Fibroblast of villous mesenchyme (primary cell): ENCODE data around the gene NQO2. TPM values are rescaled to one million over a fixed set of nuclear protein-coding genes. Genes with fewer than 3 reads are reported as not detected.
"Not testable (repeated sequence)": the region's sequence is repeated elsewhere in the genome, so short reads cannot be mapped to it uniquely, and the experiment has no call there.

Experiments used
- DNase-seq: peaks from one replicate; pipeline ENCODE4 v3.0.0-alpha.2; 2010; ENCODE audit warnings: low read depth
- H3K4me3 ChIP-seq: 2 replicates; pipeline ENCODE4 v1.5.1; 2011; ENCODE audit warnings: low read depth, mild to moderate bottlenecking, low read length
- total RNA-seq: library from RNA; depleted of rRNA; stranded (reverse); fragments of >200 nt; gene quantifications from 2 replicates; pipeline ENCODE4 v1.2.3, GENCODE V29; 2012
- TF ChIP-seq, protein P1 (sequence below): IDR thresholded peaks from 2 replicates; pipeline ENCODE4 v1.5.1; 2012; ENCODE audit warnings: low read depth, mild to moderate bottlenecking, low read length; ENCODE audit not compliant: insufficient read depth

The NQO2 gene
- total RNA-seq, 1 donor = 12.1 TPM

- TF ChIP-seq, protein P1, sequence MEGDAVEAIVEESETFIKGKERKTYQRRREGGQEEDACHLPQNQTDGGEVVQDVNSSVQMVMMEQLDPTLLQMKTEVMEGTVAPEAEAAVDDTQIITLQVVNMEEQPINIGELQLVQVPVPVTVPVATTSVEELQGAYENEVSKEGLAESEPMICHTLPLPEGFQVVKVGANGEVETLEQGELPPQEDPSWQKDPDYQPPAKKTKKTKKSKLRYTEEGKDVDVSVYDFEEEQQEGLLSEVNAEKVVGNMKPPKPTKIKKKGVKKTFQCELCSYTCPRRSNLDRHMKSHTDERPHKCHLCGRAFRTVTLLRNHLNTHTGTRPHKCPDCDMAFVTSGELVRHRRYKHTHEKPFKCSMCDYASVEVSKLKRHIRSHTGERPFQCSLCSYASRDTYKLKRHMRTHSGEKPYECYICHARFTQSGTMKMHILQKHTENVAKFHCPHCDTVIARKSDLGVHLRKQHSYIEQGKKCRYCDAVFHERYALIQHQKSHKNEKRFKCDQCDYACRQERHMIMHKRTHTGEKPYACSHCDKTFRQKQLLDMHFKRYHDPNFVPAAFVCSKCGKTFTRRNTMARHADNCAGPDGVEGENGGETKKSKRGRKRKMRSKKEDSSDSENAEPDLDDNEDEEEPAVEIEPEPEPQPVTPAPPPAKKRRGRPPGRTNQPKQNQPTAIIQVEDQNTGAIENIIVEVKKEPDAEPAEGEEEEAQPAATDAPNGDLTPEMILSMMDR = no peak
- no peak overlapping the region for H3K4me3 ChIP-seq
- DNase-seq = no peak
These were observed 6.2 kb downstream of the NQO2 start for GRCh38 chr6:3005874-3006273.

- no peak for DNase-seq
- TF ChIP-seq, protein P1 = no peak
These were observed 6.8 kb downstream of the NQO2 start for GRCh38 chr6:3006476-3006875.

DNA sequence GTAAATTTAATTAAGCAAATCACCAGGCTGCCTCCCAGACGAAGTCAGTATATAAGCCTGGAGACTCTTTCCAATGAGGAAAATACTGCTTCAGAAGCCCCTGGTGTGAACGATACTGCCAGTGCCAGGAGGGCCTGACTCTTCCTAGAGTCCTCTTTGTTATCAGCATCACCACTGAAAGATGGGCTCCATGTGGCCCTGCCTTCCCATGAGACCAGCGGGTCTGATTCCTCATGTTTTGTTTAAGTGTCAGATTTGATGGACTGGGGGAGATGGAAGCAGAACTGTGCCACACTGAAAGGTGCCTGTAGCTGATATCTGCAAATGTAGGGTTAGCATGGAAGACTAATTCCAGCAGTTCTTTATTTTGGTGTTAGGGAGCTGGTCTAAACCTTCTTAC is 7.9 kb downstream of the NQO2 start:
- TF ChIP-seq, protein P1 = no peak
- H3K4me3 ChIP-seq = no peak overlapping the region
- no peak for DNase-seq

More at GRCh38 chr6:3006476-3006875, 6.8 kb downstream of the NQO2 start:
- no peak overlapping the region for H3K4me3 ChIP-seq

DNA sequence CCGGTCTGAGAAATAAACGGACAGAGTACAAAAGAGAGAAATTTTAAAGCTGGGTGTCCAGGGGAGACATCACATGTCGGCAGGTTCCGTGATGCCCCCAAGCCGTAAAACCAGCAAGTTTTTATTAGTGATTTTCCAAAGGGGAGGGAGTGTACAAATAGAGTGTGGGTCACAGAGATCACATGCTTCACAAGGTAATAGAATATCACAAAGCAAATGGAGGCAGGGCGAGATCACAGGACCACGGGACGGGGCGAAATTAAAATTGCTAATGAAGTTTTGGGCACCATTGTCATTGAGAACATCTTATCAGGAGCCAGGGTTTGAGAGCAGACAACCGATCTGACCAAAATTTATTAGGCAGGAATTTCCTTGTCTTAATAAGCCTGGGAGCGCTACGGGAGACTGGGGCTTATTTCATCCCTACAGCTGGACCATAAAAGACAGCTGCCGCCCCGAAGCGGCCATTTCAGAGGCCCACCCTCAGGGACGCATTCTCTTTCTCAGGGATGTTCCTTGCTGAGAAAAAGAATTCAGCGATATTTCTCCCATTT is 9.1 kb downstream of the NQO2 start:
- not testable (repeated sequence) for DNase-seq, H3K4me3 ChIP-seq

DNA sequence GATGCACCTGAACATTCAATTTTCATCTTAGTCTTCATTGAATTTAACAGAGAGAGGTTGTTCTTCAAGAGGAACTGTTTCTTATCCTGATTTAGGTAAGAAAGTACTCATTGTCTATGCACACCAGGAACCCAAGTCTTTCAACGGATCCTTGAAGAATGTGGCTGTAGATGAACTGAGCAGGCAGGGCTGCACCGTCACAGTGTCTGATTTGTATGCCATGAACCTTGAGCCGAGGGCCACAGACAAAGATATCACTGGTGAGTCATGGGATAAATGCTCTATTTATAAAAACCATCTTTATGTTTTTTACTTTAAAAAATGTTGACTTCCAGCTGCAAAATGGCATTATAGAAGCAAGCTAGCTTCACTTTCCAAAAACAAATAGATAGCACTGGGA is 10.2 kb downstream of the NQO2 start:
- DNase-seq = peak; percentile 66
- TF ChIP-seq, protein P1 = no peak
- H3K4me3 ChIP-seq = no peak overlapping the region

DNA sequence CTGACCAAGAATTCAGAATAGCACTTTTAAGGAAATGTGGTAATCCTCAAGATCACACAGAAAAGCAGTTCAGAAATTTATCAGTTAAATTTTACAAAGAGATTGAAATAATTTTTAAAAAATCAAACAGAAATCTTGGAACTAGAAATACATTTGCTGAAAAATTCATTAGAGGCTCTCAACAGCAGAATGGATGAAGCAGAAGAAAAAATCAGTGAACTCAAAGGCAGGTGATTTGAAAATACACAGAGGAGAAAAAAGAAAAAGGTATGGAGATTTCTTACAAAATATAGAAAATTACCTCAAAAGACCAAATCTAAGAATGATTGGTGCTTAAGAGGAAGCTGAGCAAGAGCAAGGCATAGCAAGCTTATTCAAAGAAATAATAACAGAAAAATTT is 11.5 kb downstream of the NQO2 start:
- no peak for DNase-seq
- H3K4me3 ChIP-seq = no peak overlapping the region
- TF ChIP-seq, protein P1 = no peak

- TF ChIP-seq, protein P1 = no peak
These were observed 11.9 kb downstream of the NQO2 start for GRCh38 chr6:3011592-3011991.

More at GRCh38 chr6:3011592-3011991, 11.9 kb downstream of the NQO2 start:
- H3K4me3 ChIP-seq = no peak overlapping the region
- no peak for DNase-seq
